Measurements from ENCODE around the gene NUDT4. TPM values are rescaled to one million over a fixed set of nuclear protein-coding genes. Genes with fewer than 3 reads are reported as not detected.
"Not testable (repeated sequence)": the region's sequence is repeated elsewhere in the genome, so short reads cannot be mapped to it uniquely, and the experiment has no call there.

Gene NUDT4
- total RNA-seq, 1 donor from 2014 or later = 56.8 TPM

GRCh38 chr12:93390549-93391297 lies 13.0 kb downstream of the NUDT4 start:
- Histone ChIP-seq H3K27ac (no peak overlapping the region), H3K4me3 (no peak overlapping the region), H3K27me3 (ENCODE audit: low read depth) (no peaks in the 10 kb centered on the region), H3K4me1 (peaks cover 27% of the 10 kb centered on the region), H3K36me3 (peaks cover 11% of the 10 kb centered on the region), H3K9me3 (no peaks in the 10 kb centered on the region)
- no peak for TF ChIP-seq CTCF (IDR thresholded peaks at IDR 0.05)
- peak in 1 of 2 donors; percentile 19 for ATAC-seq
- DNase-seq = no peak
- intact Hi-C loops (cut with DNase I) = no loop called here

GRCh38 chr12:93393425-93393824 lies 15.7 kb downstream of the NUDT4 start:
- H3K4me1 ChIP-seq = peaks cover 23% of the 10 kb centered on the region
- no peak for DNase-seq
- no peak for ATAC-seq

GRCh38 chr12:93397412-93397811 lies 19.7 kb downstream of the NUDT4 start:
- DNase-seq = no peak
- no peak overlapping the region for H3K4me3 ChIP-seq
- intact Hi-C loops (cut with DNase I) = no loop called here
- H3K9me3 ChIP-seq = no peaks in the 10 kb centered on the region
- ATAC-seq = no peak
- no peaks in the 10 kb centered on the region for H3K27me3 ChIP-seq (ENCODE audit: low read depth)
- no peak for TF ChIP-seq CTCF (IDR thresholded peaks at IDR 0.05)
- no peak overlapping the region for H3K27ac ChIP-seq
- H3K4me1 ChIP-seq = no peaks in the 10 kb centered on the region
- peaks cover 52% of the 10 kb centered on the region for H3K36me3 ChIP-seq

More at GRCh38 chr12:93393425-93393824, 15.7 kb downstream of the NUDT4 start:
- TF ChIP-seq CTCF (IDR thresholded peaks at IDR 0.05) = no peak
- H3K9me3 ChIP-seq = no peaks in the 10 kb centered on the region
- H3K36me3 ChIP-seq = peaks cover 38% of the 10 kb centered on the region
- no peak overlapping the region for H3K27ac ChIP-seq
- H3K4me3 ChIP-seq = no peak overlapping the region
- H3K27me3 ChIP-seq (ENCODE audit: low read depth) = no peaks in the 10 kb centered on the region
- intact Hi-C loops (cut with DNase I) = no loop called here

GRCh38 chr12:93399183-93399863 lies 21.6 kb downstream of the NUDT4 start:
- H3K9me3 ChIP-seq; H3K27me3 ChIP-seq (ENCODE audit: low read depth); H3K4me1 ChIP-seq; intact Hi-C loops (cut with DNase I); H3K4me3 ChIP-seq; DNase-seq; H3K27ac ChIP-seq: not testable (repeated sequence)
- ATAC-seq = peak; percentile 96
- H3K36me3 ChIP-seq = peaks cover 54% of the 10 kb centered on the region

- ATAC-seq = no peak
- no peak for DNase-seq
- TF ChIP-seq CTCF (IDR thresholded peaks at IDR 0.05) = no peak
- Histone ChIP-seq H3K27me3 (ENCODE audit: low read depth) (no peaks in the 10 kb centered on the region), H3K4me3 (no peak overlapping the region), H3K36me3 (peaks cover 35% of the 10 kb centered on the region), H3K27ac (no peak overlapping the region), H3K4me1 (peaks cover 13% of the 10 kb centered on the region), H3K9me3 (no peaks in the 10 kb centered on the region)
- intact Hi-C loops (cut with DNase I) = no loop called here
Observed at GRCh38 chr12:93402333-93403311, 24.9 kb downstream of the NUDT4 start.
